ENCODE data around the gene DDX31. TPM values are rescaled to one million over a fixed set of nuclear protein-coding genes. Genes with fewer than 3 reads are reported as not detected.

The DDX31 gene
- total and polyA plus RNA-seq, 8 donors = 4.9 to 17.0 (median 7.7) TPM

DNA sequence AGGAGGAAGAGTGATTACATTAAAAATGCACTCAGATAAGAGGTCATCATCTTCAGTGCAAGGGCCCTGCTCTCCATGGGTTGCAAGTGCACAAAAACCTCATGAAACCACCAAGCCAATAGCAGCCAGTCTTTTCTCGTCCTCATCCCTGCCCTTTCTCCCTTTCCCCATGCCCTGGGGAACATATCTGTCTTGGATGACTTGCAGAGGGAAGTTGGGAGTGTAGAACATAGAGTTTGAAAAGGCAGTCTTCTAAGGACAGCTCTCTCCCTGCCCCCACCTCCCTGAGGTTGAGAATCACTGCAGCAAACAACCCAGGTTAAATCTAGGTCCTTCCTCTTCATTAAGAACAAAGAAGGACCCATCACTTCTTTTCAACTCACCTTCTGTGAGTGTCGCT is 22.0 kb downstream of the DDX31 start:
- no peaks in the 10 kb centered on the region for H3K27me3 ChIP-seq
- TF ChIP-seq, protein P1, sequence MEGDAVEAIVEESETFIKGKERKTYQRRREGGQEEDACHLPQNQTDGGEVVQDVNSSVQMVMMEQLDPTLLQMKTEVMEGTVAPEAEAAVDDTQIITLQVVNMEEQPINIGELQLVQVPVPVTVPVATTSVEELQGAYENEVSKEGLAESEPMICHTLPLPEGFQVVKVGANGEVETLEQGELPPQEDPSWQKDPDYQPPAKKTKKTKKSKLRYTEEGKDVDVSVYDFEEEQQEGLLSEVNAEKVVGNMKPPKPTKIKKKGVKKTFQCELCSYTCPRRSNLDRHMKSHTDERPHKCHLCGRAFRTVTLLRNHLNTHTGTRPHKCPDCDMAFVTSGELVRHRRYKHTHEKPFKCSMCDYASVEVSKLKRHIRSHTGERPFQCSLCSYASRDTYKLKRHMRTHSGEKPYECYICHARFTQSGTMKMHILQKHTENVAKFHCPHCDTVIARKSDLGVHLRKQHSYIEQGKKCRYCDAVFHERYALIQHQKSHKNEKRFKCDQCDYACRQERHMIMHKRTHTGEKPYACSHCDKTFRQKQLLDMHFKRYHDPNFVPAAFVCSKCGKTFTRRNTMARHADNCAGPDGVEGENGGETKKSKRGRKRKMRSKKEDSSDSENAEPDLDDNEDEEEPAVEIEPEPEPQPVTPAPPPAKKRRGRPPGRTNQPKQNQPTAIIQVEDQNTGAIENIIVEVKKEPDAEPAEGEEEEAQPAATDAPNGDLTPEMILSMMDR (IDR thresholded peaks at IDR 0.05) = no peak
- peaks cover 0 to 27% (median 3%) of the 10 kb centered on the region in 3 donors for H3K36me3 ChIP-seq
- H3K4me1 ChIP-seq = no peaks in the 10 kb centered on the region
- no peaks in the 10 kb centered on the region for H3K9me3 ChIP-seq
- H3K27ac ChIP-seq = no peak overlapping the region
- no peak for DNase-seq
- no peak for ATAC-seq
- 92 to 97% methylated on average over 2 of the region's 2 CpGs for WGBS, 2 donors
- no peak overlapping the region for H3K4me3 ChIP-seq
- no peak for FAIRE-seq
- intact Hi-C loops (cut with DNase I) = no loop called here

DNA sequence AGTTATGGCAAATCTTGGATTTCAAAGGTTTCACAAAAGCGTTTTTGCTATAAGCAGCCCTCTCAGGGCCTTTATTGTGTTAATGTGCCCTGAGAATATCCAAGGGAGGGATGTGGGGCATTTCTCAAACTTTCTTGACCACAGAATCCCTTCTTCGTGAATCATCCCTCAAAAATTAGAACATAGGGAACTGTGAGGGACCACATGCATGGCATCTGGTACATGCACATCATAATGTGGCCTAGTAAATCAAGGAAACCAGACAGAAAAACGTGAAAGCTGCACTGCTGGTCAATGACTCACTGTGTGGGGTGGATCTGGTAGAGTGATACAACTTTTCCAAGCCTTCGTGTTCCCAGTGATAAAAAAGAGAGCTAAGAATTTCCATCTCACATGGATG is 22.4 kb downstream of the DDX31 start:
- TF ChIP-seq, protein P1 (IDR thresholded peaks at IDR 0.05) = no peak
- Histone ChIP-seq H3K27me3 (no peaks in the 10 kb centered on the region), H3K36me3 (peaks cover 0 to 27% (median 3%) of the 10 kb centered on the region in 3 donors), H3K27ac (no peak overlapping the region), H3K9me3 (no peaks in the 10 kb centered on the region), H3K4me3 (no peak overlapping the region), H3K4me1 (no peaks in the 10 kb centered on the region)
- FAIRE-seq = no peak
- WGBS, 2 donors = 80 to 82% methylated on average over 4 of the region's 4 CpGs
- intact Hi-C loops (cut with DNase I) = no loop called here
- ATAC-seq = peak in 1 of 4 donors; percentile 25
- no peak for DNase-seq

DNA sequence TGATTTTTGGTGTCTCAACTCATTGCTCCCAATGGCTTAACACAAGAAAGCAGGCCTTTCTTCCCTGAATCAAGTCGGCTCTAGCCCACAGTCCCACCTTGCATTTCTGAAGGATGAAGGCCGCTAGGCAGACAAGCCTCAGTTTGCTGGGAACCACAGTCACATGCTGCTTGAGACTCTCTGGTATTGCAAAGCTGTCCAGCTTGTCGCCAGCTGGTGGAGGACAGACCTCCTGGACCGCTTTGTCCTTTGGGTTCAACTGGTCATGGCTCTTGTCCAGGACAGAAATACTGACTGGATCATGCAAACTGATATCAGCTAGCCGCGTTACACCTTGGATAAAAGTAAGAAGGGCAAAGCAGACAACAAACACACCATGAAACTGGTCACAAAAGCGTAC is 23.1 kb downstream of the DDX31 start:
- ATAC-seq (no peak), FAIRE-seq (no peak), DNase-seq (no peak)
- no peaks in the 10 kb centered on the region for H3K4me1 ChIP-seq
- intact Hi-C loops (cut with DNase I) = no loop called here
- 90% methylated on average over 7 of the region's 7 CpGs for WGBS, 2 donors
- H3K4me3 ChIP-seq = no peak overlapping the region
- no peak overlapping the region for H3K27ac ChIP-seq
- peaks cover 0 to 27% (median 3%) of the 10 kb centered on the region in 3 donors for H3K36me3 ChIP-seq
- no peaks in the 10 kb centered on the region for H3K27me3 ChIP-seq
- TF ChIP-seq, protein P1 (IDR thresholded peaks at IDR 0.05) = no peak
- H3K9me3 ChIP-seq = no peaks in the 10 kb centered on the region

DNA sequence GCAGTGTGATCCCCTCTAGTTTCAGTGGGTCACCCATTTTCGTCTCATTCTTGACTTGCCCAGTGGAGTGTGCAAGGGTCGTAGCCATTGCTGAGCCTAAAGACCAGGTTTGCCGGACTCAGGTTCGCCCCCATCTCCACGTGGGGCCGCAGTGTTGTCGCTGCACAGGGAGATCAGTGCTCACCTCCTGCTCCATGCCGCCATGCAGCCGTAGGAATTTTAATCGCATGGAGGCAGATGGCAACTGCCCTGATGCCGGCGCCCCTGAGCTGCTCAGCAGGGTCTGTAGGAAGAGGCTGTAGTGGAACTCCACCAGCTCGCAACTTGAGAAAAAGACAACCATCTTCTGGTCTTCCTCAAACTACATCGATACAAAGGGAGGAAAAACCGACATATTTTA is 24.1 kb downstream of the DDX31 start:
- H3K4me3 ChIP-seq = no peak overlapping the region
- intact Hi-C loops (cut with DNase I) = no loop called here
- FAIRE-seq = no peak
- H3K36me3 ChIP-seq = peaks cover 0 to 34% (median 3%) of the 10 kb centered on the region in 3 donors
- H3K27me3 ChIP-seq = no peaks in the 10 kb centered on the region
- no peaks in the 10 kb centered on the region for H3K9me3 ChIP-seq
- 95 to 96% methylated on average over 15 of the region's 15 CpGs for WGBS, 2 donors
- TF ChIP-seq, protein P1 (IDR thresholded peaks at IDR 0.05) = no peak
- no peak overlapping the region for H3K27ac ChIP-seq
- no peaks in the 10 kb centered on the region for H3K4me1 ChIP-seq
- DNase-seq = no peak
- ATAC-seq = peak in 1 of 4 donors; percentile 11

DNA sequence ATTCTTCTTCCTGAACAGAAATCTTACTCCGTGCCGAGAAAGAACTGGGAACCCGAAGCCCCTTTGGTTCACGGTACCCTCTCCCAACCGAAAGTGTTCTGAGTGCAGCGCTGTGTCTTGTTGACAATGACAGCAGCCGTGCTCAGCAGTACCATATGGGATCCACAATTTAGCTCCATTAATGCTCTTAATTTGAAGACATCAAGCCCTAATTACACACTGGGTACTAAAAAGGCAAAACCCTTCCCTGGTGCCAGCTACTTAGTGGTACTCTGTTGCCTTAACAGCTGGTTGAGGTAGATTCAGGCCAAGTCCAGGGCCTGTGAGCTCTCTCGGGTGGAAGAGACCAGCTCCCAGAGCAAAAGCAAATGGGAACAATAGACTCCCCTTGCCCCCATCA is 24.5 kb downstream of the DDX31 start:
- Histone ChIP-seq H3K4me3 (no peak overlapping the region), H3K4me1 (no peaks in the 10 kb centered on the region), H3K9me3 (no peaks in the 10 kb centered on the region), H3K27ac (no peak overlapping the region), H3K27me3 (no peaks in the 10 kb centered on the region), H3K36me3 (peaks cover 0 to 36% (median 3%) of the 10 kb centered on the region in 3 donors)
- intact Hi-C loops (cut with DNase I) = no loop called here
- TF ChIP-seq, protein P1 (IDR thresholded peaks at IDR 0.05) = no peak
- peak in 3 of 4 donors; percentile 17 to 75 (median 70) for ATAC-seq
- no peak for FAIRE-seq
- WGBS, 2 donors = 94 to 96% methylated on average over 8 of the region's 8 CpGs
- no peak for DNase-seq

Measured in pancreas (tissue), 10 donors.